ENCODE data around the gene SETX. TPM values are rescaled to one million over a fixed set of nuclear protein-coding genes. Genes with fewer than 3 reads are reported as not detected.
A peak's percentile ranks its signal among the peaks of the same experiment; 100 is the strongest.

The SETX gene
- total RNA-seq, 2 donors from 2014 or later, result 26.7 to 30.4 TPM

DNA sequence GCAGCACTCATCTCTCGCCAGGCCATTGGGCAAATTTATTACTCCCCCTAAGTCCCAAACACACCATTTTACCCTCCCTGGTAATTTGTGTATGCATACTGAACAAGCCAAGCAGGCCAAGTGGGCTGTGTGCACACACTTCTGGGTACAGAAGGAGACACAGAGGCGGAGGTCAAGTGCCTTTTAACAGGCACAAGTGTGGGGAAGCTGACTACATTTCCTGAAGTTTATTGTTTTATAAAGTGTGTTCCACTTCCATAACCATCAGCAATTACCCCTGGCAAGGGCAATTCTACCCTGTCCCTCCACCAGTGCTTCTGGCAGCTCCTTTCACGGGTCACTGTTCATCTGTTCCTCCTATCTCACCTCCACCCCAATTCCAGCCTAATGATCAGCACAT, 93.9 kb downstream of the SETX start:
- WGBS, 2 donors, result 86 to 89% methylated on average over 3 of the region's 3 CpGs
- TF ChIP-seq, protein P1, sequence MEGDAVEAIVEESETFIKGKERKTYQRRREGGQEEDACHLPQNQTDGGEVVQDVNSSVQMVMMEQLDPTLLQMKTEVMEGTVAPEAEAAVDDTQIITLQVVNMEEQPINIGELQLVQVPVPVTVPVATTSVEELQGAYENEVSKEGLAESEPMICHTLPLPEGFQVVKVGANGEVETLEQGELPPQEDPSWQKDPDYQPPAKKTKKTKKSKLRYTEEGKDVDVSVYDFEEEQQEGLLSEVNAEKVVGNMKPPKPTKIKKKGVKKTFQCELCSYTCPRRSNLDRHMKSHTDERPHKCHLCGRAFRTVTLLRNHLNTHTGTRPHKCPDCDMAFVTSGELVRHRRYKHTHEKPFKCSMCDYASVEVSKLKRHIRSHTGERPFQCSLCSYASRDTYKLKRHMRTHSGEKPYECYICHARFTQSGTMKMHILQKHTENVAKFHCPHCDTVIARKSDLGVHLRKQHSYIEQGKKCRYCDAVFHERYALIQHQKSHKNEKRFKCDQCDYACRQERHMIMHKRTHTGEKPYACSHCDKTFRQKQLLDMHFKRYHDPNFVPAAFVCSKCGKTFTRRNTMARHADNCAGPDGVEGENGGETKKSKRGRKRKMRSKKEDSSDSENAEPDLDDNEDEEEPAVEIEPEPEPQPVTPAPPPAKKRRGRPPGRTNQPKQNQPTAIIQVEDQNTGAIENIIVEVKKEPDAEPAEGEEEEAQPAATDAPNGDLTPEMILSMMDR (IDR thresholded peaks at IDR 0.05), result no peak
- no peak for TF ChIP-seq POLR2A (IDR thresholded peaks at IDR 0.05)
- ATAC-seq, result no peak
- intact Hi-C loops (cut with DNase I), result no loop called here
- Histone ChIP-seq H3K4me1 (peaks cover 7% of the 10 kb centered on the region), H3K9me3 (no peaks in the 10 kb centered on the region), H3K36me3 (replicated peaks in 1 of 2; ENCODE audit: insufficient read depth in 1 of 2, low read depth in 2 of 2) (peaks cover 4 to 20% of the 10 kb centered on the region in 2 donors), H3K27ac (no peak overlapping the region), H3K27me3 (no peaks in the 10 kb centered on the region), H3K4me3 (no peak overlapping the region)
- DNase-seq, result no peak

DNA sequence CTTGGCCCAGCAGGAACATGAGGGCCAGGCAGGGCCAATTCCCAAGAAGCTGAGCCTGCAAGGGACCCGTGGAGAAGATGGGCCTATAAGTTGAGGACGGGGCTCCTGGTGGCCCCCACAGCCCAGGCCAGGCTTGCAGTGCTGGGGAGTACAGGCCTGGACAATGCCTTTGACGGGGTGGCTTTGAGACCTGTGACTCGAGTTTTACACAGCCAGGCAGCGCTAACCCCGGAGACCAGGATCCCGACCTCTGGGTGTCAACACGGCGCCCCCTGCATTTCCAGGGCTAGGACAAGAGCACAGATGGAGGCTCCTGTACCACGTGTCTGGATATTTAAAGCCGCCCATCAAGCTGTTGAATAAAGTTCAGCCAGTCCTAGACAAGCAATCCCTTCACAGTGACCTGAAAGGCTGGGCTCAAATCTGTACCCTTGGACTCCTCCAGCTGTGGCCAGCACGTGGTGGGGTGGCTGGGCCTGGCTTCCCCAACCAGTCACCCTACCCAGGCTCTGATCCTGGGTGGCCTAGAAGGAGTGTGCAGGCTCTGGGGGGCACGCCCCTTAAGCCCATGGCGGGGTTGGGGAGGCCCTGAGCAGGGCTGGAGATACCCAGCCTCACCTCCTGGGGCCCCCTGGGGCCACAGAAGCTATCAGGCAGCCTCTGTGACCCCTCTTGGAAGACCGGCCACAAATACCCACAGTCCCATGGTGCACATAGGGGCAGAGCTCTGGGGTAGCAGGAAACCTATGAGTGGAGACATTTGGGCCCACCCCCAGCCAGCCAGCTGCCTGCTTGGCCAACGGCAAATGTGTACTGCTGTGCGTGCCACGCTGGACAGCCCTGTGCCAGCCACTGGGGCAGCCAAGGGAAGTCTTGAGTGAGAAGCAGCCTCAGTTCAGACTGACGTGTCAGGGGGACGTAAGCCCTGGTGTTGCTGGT, 104.2 kb downstream of the SETX start:
- ATAC-seq (no peak), DNase-seq (no peak)
- no peaks in the 10 kb centered on the region for H3K36me3 ChIP-seq (replicated peaks in 1 of 2; ENCODE audit: insufficient read depth in 1 of 2, low read depth in 2 of 2)
- H3K9me3 ChIP-seq, result no peaks in the 10 kb centered on the region
- WGBS, 2 donors, result 89 to 100% methylated on average over 14 to 20 of the region's 20 CpGs
- TF ChIP-seq, protein P1 (IDR thresholded peaks at IDR 0.05), result no peak
- no peak for TF ChIP-seq POLR2A (IDR thresholded peaks at IDR 0.05)
- intact Hi-C loops (cut with DNase I), result loop anchor here (5.0 kb wide), 1 partner anchor 488 kb away; no protein-coding TSS in a partner anchor
- H3K4me1 ChIP-seq, result peaks cover 14% of the 10 kb centered on the region
- H3K27me3 ChIP-seq, result no peaks in the 10 kb centered on the region
- H3K27ac ChIP-seq, result no peak overlapping the region
- H3K4me3 ChIP-seq, result no peak overlapping the region

DNA sequence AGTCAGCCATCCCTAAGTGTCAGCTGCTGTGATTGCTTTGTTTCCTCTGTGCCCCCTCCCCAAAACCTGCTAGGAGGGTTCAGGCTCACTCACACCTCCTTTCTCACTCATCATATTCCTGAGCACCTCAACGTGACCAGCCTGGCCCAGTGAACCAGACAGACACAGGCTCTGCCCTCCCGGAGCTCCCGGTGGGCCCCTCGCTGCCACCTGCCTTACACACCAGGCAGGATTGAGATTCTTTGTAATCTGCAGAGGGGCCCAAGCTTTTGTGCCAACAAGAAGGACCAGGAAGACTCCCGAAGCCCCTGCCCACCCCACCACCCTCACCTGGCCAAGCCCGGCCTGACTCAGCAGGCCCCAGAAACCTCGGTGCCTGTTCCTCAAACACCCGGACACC, 105.1 kb downstream of the SETX start:
- no peaks in the 10 kb centered on the region for H3K9me3 ChIP-seq
- H3K4me3 ChIP-seq, result no peak overlapping the region
- TF ChIP-seq, protein P1 (IDR thresholded peaks at IDR 0.05), result no peak
- TF ChIP-seq POLR2A (IDR thresholded peaks at IDR 0.05), result no peak
- H3K36me3 ChIP-seq (replicated peaks in 1 of 2; ENCODE audit: insufficient read depth in 1 of 2, low read depth in 2 of 2), result no peaks in the 10 kb centered on the region
- peak overlapping the region in 3 of 4 donors; percentile 30 to 48 (median 39) for H3K27ac ChIP-seq
- ATAC-seq, result no peak
- peaks cover 22% of the 10 kb centered on the region for H3K4me1 ChIP-seq
- WGBS, 2 donors, result 71 to 93% methylated on average over 5 to 8 of the region's 8 CpGs
- no peak for DNase-seq
- no peaks in the 10 kb centered on the region for H3K27me3 ChIP-seq
- intact Hi-C loops (cut with DNase I), result loop anchor here (5.0 kb wide), 1 partner anchor 487 kb away; no protein-coding TSS in a partner anchor

DNA sequence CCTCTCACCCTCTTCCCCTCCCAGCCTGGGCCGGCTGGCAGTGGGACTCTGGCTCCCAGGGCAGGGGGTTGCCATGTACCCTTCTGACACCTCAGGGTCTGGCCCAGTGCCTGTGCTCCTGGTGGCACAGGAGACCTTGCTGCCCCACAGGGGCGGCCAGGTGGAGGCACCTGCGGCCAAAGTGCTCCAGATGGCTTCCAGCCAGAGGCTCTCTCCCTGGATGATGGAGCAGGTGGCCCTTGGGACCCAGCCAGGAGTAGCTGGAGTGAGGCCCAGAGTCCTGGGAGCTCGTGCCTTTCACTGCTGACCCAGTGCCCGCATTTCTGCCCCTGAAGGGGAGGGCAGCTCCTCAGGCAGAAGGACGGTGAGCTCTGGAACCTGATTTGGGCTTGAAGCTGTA, 105.7 kb downstream of the SETX start:
- DNase-seq, result peak; percentile 98 to 100 (median 100)

More for the DNA sequence above, 105.7 kb downstream of the SETX start:
- Histone ChIP-seq H3K36me3 (replicated peaks in 1 of 2; ENCODE audit: insufficient read depth in 1 of 2, low read depth in 2 of 2) (no peaks in the 10 kb centered on the region), H3K4me1 (peaks cover 28% of the 10 kb centered on the region), H3K4me3 (no peak overlapping the region), H3K27ac (peak overlapping the region in 3 of 4 donors; percentile 39 to 62 (median 48)), H3K27me3 (no peaks in the 10 kb centered on the region), H3K9me3 (no peaks in the 10 kb centered on the region)
- ATAC-seq, result peak; percentile 95
- TF ChIP-seq, protein P1 (IDR thresholded peaks at IDR 0.05), result peak in 1 of 7 experiments; percentile 28
- no peak for TF ChIP-seq POLR2A (IDR thresholded peaks at IDR 0.05)
- intact Hi-C loops (cut with DNase I), result no loop called here
- WGBS, 2 donors, result 0 to 24% methylated on average over 1 to 5 of the region's 6 CpGs
